CD4-positive, alpha-beta T cell treated with Interferon gamma for 1 hour (primary cell): Measurements from ENCODE around the gene PFKP.
"Not testable (repeated sequence)": the region's sequence is repeated elsewhere in the genome, so short reads cannot be mapped to it uniquely, and the experiment has no call there.

ENCODE experiments used
- DNase-seq: peaks from one replicate; pipeline ENCODE4 v3.0.0-alpha.2; 2020

The PFKP gene

DNA sequence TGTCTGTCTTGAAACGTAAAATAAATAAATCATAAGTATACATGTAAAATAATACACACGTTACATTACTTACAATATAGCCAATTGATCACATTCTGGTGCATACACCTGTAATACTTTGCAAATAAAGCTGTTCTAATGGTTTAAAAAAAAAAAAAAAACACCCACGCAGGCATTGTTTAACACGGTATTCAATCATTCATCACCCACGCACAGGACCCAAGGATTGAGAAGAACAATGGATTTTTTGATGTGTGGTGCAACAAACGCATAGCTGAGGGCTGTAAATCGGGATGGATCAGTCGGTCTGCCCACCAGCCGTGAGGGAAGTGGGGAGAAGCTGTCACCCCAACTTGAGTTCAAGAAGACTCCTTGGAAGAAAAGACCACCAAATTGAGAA is 96.5 kb downstream of the PFKP start:
- no peak for DNase-seq

DNA sequence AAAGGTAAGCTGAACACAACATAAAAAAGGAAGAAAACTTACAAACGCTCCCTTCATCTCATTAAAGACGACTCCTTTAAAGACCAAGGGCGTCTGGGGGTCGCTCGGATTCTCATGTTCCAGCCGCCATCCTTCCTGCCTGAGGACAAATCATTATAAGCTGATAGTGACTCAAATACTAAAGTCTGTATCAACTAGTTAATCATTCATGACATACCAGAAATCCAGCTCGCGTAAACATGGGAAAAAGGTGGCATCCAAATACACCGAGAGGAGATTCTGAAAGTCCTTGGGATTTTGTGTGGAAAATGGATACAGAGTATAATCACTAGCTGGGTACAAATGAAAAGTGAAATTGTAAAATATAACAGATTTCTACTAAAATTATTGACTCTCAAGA is 97.8 kb downstream of the PFKP start:
- no peak for DNase-seq

DNA sequence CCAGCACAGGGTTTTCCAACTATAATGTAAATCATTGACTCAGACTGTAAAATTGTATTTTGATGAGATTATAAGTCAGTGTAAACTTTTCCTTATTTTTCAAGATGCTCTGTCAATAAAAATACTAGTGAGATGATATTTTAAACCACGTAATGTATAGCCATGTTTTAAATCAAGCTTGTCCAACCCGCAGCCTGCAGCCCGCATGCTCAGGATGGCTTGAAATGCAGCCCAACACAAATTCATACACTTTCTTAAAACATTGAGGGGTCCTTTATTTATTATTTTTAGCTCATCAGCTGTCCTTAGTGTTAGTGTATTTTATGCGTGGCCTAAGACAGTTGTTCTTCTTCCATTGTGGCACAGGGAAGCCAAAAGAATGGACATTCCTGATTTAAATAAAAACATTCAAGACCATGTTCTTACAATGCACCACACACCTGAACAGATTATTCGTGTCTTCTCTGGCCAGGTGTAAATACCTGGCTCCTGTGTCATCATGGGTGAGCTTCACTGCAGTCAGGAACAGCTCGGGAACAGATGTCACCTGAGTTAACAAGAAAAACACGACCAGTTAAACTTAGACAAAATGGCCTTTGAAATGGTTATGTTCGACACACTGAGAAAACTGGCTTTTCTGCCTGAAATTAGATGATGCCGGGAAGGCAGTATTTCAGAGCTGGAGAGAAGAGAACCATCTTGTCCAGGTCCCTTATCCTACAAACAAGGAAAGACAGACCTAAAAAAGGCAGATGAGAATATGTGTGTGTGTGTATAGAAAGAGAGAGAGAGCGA is 99.3 kb downstream of the PFKP start:
- DNase-seq = no peak

DNA sequence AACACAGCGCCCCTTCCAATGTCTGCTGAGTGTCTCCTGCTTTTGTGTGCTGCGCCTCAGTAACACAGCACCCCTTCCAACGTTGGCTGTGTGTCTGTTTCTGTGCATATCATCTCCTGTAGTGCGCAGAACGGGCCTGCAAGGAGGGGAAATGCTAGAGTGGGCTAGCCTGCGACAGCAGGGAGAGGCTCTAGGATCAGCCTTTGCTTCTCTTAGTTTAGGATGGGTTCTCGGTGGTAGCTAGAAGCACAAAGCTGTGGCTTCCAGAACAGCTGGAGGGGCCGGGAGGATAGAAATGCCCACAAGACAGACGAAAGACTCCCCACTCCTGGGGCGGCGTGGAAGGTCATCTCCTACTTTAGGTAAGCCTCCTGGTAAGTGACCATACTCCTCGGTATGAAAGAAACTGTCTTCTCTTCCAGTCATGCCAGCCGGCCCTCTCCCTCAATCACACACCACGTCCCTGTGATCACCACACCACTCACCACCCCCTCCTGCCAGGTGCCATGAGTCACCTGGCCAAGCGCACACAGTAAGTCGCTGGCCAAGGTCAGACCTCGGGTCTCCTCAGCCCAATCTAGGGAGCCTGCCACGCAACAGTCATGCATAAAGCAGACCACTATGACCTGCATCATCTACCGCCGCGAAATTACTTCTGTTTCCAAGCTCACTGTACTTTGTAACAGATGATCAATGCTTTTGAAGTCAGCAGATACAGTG is 100.4 kb downstream of the PFKP start:
- no peak for DNase-seq

DNA sequence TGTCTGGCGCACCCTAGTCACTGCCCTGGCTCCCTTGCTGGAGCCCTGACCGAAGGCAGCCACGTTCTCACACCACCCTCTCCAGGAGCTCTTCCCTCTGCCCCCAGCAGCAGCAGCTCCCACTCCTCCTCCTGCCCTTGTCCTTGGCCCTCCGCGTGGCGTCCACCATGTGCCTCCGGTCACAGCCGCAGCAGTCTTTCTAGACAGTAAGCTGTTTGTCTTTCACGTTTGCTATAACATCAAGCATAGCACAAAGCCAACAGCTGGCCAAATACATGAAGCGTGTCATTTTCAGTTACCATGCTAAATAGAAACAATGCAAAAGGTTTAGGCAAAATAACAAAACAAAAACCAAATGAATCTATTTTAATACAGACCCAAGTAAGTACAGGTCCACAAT is 101.9 kb downstream of the PFKP start:
- no peak for DNase-seq

DNA sequence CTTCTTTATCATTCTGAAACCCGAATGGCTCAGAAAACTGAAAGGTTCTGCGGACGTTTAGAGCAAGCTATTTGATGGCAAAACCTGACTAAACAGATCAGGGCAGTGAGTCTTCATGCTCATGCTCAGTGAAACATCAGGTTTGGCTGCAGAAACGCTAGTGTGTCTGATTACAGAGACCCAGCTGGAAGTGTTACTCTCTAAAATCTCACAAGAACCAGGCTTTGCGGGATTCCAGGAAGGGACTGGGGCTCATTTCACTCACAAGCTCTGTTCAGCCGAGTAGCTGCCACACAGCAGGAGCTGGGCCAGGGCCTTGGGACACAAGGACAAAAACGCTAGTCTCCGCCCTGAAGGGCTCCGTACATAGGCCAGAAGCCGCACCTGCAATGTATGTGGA is 102.3 kb downstream of the PFKP start:
- DNase-seq = no peak

DNA sequence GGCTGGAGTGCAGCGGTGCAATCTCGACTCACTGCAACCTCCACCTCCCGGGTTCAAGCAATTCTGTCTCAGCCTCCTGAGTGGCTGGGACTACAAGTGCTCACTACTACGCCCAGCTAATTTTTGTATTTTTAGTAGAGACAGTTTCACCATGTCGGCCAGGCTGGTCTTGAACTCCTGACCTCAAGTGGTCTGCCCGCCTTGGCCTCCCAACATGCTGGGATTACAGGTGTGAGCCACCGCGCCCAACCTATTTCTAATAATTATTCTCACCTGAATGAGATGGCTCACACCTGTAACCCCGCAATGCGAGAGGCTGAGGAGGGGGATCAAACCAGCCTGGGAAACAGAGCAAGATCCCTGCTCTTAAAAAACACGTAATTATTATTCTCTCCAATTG is 104.1 kb downstream of the PFKP start:
- DNase-seq = not testable (repeated sequence)

DNA sequence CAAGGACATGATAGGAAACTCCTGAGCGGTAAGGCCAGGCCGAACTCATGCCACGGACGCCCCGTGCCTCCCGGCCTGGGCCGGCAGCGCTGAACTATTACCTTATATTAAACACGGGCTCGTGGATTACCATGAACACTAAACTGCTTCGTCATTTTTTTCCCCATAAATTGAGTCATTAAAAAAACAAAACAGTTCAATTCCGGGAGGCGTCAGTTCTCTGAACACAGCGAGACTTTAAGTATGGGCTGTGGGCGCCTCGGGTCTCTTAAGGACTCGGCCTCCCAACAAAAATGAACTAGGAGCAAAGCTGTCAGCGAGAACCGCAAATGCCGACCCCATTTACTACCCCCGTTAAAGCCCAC is 104.7 kb downstream of the PFKP start:
- no peak for DNase-seq

DNA sequence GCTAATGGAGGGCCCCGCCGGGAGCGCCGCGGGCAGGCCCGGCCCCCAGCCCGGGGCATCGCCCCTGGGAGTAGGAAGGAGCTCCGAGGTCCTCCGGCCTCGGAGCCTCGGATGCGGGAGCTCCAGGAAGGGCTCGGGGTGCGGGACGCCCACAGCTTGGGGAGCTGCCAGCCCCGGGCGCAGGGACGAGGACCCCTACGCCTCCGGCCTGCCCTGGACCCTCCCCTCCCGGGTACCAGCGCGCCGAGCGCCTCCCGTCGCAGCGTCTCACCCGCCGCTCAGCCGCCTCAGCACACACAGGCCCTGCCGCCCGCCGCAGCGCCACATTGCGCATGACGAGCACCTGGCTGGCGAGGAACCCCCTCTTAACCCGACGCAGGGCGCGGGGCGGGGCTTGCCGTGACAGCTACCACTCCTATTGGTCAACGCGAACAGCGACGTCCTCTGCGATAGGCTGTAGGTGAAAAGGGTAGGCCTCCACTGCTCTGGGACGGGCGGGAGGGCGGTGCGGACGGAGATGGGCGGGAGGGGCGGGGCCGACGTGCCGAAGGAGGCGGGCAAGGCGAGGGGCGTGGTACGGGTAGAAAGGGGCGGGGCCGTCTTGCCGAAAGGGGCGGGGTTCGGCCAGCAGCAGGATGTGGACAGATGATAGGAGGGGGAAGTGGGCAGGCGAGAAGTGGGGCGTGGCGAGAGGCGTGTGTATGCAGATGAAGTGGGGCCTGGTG is 105.3 kb downstream of the PFKP start, which contains the start of gene PITRM1:
Gene PITRM1 (minus strand): TSS at position 337 of the 725 bp plus-strand sequence. CDS start 10 bp downstream, at position 327.
- peak; percentile 99 for DNase-seq

DNA sequence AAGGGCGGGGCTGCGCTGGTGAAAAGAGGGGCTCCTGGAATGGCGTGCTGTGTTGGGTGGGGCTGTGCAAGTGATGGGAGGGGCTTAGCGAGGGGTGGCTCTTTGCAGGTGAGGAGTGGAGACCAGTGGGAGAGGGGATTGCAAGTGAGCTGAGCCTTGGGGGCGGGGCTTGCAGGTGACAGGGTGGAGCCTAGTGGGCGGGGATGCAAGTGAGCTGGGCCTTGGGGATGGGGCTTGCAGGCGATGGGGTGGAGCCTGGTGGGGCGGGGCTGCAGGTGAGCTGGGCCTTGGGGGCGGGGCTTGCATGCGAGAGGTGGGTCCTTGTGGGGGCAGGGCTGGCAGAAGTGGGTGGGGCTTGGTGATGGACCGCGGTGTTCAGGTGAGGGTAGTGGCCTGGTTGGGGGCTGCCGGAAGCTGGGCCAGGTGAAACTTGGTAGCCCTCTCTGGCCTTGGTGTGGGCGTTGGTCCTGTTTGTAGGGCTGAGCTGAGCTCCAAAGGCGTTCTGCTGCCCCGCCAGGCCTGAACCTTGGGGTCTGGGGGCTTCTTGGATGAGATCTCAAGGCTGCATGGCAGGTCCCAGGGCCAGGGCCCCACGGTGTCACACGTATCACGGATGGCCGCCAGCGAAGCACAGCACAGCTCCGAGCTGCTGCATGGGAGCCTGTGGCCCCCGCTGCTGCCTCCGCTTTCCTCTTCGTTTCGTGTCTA is 106.0 kb downstream of the PFKP start:
- no peak for DNase-seq

DNA sequence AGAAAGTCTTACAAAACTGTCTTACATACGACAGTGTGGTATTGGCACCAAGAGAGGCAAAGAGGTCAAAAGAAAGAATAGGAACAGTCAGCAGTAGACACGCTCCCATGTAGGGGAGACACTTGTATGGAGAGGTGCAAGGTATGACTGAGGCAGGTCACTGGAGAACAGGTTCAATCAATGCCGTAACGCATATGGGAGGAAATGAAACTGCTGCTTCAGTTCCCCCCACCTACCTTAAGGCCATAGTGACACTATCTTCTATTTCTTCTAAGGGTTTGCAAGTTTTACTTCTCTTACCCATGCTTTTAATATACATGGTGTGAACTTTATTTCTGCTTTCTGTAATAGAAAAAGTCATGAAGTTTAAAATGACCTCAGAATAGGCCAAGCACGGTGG is 110.7 kb downstream of the PFKP start:
- no peak for DNase-seq

DNA sequence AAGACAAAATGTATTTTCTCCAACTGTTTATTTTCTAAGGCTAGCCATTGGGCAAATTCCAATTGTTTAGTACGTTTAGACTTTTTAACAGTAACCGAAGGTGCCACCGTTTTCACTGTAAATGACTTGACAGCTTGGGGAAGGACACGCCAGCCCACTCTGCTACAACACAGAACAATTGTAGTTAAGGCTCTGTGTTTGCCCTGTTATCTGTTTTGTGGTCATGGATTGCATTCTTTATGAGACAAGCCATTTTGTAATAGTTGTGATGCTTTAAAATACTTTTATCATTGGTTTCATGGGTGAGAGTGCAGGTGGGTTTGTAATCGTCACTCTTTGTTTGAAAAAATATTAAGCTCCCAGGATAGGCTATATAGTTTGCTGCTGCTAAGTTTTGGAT is 111.8 kb downstream of the PFKP start:
- no peak for DNase-seq

DNA sequence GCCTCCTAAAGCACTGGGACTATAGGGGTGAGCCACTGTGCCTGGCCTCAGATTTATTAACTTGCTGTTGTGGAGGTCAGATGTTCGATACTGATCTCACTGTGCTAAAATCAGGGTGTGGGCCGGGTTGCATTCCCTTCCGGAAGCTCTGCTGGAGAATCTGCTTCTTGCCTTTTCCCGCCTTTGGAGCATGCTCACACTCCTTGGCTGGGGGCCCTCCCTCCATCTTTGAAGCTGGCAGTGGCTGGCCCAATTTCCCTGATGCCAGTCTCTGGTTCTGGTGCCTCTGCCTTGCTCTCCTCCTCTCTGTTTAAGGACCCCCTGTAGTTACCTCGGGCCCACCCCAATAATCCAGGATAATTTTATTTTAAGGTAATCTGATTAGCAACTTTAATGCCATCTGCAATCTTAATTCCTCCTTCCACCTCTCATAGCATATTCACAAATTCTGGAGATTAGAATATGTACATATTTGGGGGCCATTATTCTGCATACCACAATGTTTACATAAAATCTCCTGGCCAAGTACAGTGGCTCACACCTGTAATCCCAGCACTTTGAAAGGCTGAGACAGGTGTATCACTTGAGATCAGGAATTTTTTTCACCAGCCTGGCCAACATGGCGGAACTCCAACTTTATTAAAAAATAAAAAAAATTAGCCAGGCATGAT is 113.1 kb downstream of the PFKP start:
- DNase-seq = no peak

DNA sequence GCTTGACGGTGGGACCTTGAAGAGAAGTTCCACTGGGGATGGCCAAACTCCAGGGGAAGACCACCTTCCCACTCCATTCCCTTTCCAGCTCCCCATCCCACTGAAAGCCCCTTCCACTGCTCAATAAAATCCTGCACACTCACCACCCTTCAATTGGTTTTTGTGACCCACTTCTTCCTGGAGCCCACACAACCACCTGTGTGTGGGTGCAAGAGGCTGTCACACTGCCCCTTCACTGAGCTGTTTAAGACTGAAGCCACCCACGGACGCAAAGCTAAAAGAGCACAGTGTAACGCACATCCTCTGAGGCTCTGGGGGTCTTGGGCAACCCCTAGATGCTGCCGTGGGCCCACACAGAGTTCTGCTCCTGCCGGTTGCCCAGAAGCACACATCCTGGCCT is 118.0 kb downstream of the PFKP start:
- DNase-seq = no peak

DNA sequence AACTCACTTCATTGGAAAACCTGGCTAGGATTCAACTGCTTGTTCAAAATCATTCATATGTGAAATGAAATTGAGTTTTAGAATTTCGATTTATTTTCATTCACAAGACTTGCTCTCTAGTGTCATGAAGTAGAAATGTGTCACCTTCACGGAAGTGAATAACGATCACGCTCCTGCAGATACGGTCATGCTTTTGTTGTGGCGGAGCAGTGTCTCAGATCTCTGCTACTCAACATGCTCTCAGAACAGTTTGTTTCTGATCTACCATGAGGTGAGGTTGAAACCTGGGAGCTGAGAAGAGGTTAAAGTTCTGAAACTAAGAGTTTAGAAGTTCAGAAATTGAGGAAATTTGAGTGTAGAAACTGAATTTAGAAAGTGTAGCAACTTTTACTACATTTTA is 119.0 kb downstream of the PFKP start:
- peak; percentile 17 for DNase-seq
